ENCODE data around the gene MTG2. TPM values are rescaled to one million over a fixed set of nuclear protein-coding genes. Genes with fewer than 3 reads are reported as not detected.

Gene MTG2
- total and polyA plus RNA-seq, 2 of the 8 experiments (the other 6 are each of a cell fraction or from before 2014, with no cell fraction given): 14.4 to 22.8 TPM

GRCh38 chr20:62168890-62169435 is 13.9 kb upstream of the MTG2 start:
- DNase-seq (ENCODE audit: low read depth in 1 of 2, low spot score in 2 of 2) (no peak), FAIRE-seq (no peak)
- CTCF ChIA-PET (ENCODE audit: partially characterized antibody): interaction anchor here (3.2 kb wide), 1 partner anchor 12 kb away, joined by 16 read pairs; no protein-coding TSS in a partner anchor
- no peaks in the 10 kb centered on the region for H3K4me1 ChIP-seq (replicated peaks in 1 of 4; ENCODE audit: control insufficient read depth in 3 of 4, insufficient read depth in 4 of 4, low read length in 3 of 4)
- no peak overlapping the region for H2BK5ac ChIP-seq (ENCODE audit: low read depth, low read length)
- H3K36me3 ChIP-seq (ENCODE audit: control insufficient read depth in 2 of 4, insufficient read depth in 4 of 4, low read length in 3 of 4): peaks cover 8 to 34% (median 23%) of the 10 kb centered on the region in 4 experiments
- POLR2A ChIA-PET (ENCODE audit: partially characterized antibody): no interaction called here
- no peak overlapping the region for H3K9ac ChIP-seq (replicated peaks in 1 of 4; ENCODE audit: extremely low read depth in 1 of 4, low read depth in 3 of 4, low read length in 3 of 4)
- H3K56ac ChIP-seq (replicated peaks; ENCODE audit: insufficient read length, low read depth, low read length): no peak overlapping the region
- H2BK20ac ChIP-seq (ENCODE audit: low read length): no peak overlapping the region
- no peak overlapping the region for H2BK120ac ChIP-seq (replicated peaks; ENCODE audit: low read depth, low read length)
- whole genome bisulfite sequencing, 2 experiments (ENCODE audit: extremely low coverage in 1 of 2, insufficient coverage in 1 of 2, insufficient read length in 1 of 2, insufficient replicate concordance in 2 of 2, low coverage in 1 of 2, low lambda C conversion rate in 2 of 2, missing lambda C conversion rate in 1 of 2): 95% methylated on average over 23 of the region's 23 CpGs; no CpG with 5 or more reads in 1 of the 2 experiments
- H3K18ac ChIP-seq (ENCODE audit: extremely low read depth, low read length): no peak overlapping the region
- no peak overlapping the region for H3K4me2 ChIP-seq (ENCODE audit: insufficient read depth in 1 of 2, low read depth in 2 of 2, low read length in 2 of 2)
- no peak overlapping the region for H3K23ac ChIP-seq (ENCODE audit: insufficient read length)
- no peak overlapping the region for H2AFZ ChIP-seq (ENCODE audit: low read length)
- no peaks in the 10 kb centered on the region for H3K9me3 ChIP-seq (ENCODE audit: insufficient read depth in 2 of 2, low read depth in 1 of 2, low read length in 1 of 2)
- H2BK12ac ChIP-seq (ENCODE audit: low read depth, low read length): no peak overlapping the region
- no peak overlapping the region for H4K8ac ChIP-seq (ENCODE audit: extremely low read depth, insufficient read depth, low read length)
- no peaks in the 10 kb centered on the region for H3K27me3 ChIP-seq (replicated peaks in 1 of 4; ENCODE audit: control insufficient read depth in 3 of 4, extremely low read depth in 1 of 4, insufficient read depth in 3 of 4, low read length in 3 of 4)
- no peaks in the 10 kb centered on the region for H3K79me2 ChIP-seq (ENCODE audit: control insufficient read depth in 1 of 2, insufficient read depth in 2 of 2, low read length in 2 of 2)
- H4K91ac ChIP-seq (replicated peaks; ENCODE audit: insufficient read length, low read length): no peak overlapping the region
- H3K4me3 ChIP-seq (ENCODE audit: extremely low read depth in 1 of 4, insufficient read depth in 2 of 4, low read depth in 3 of 4, low read length in 4 of 4): no peak overlapping the region
- H2BK15ac ChIP-seq (ENCODE audit: low read length): no peak overlapping the region
- no peaks in the 10 kb centered on the region for H3K23me2 ChIP-seq (ENCODE audit: low read depth, low read length)
- no peak for TF ChIP-seq JUN (IDR thresholded peaks at IDR 0.05; ENCODE audit: low read depth, low read length)
- no peak overlapping the region for H3K4ac ChIP-seq (replicated peaks; ENCODE audit: insufficient read length, low read depth, low read length)
- no peak overlapping the region for H2AK5ac ChIP-seq (ENCODE audit: low read depth, low read length)
- no peaks in the 10 kb centered on the region for H3K79me1 ChIP-seq (ENCODE audit: low read depth, low read length)
- no peak overlapping the region for H3K27ac ChIP-seq (ENCODE audit: low read depth, low read length)
- H3K14ac ChIP-seq (ENCODE audit: insufficient read length): no peak overlapping the region
- H4K5ac ChIP-seq (ENCODE audit: insufficient read length, low read depth, low read length): no peak overlapping the region
- peaks cover 4 to 13% of the 10 kb centered on the region in 2 experiments for H4K20me1 ChIP-seq (replicated peaks in 1 of 2; ENCODE audit: control insufficient read depth in 1 of 2, insufficient read depth in 2 of 2, low read length in 2 of 2)
